ENCODE data around the gene ARL5A.

Gene ARL5A

GRCh38 chr2:151830961-151831360 is 2.7 kb upstream of the ARL5A start:
- TF ChIP-seq POLR2A (IDR thresholded peaks at IDR 0.05; ENCODE audit: extremely low read depth, insufficient read length): no peak
- TF ChIP-seq, protein P1, sequence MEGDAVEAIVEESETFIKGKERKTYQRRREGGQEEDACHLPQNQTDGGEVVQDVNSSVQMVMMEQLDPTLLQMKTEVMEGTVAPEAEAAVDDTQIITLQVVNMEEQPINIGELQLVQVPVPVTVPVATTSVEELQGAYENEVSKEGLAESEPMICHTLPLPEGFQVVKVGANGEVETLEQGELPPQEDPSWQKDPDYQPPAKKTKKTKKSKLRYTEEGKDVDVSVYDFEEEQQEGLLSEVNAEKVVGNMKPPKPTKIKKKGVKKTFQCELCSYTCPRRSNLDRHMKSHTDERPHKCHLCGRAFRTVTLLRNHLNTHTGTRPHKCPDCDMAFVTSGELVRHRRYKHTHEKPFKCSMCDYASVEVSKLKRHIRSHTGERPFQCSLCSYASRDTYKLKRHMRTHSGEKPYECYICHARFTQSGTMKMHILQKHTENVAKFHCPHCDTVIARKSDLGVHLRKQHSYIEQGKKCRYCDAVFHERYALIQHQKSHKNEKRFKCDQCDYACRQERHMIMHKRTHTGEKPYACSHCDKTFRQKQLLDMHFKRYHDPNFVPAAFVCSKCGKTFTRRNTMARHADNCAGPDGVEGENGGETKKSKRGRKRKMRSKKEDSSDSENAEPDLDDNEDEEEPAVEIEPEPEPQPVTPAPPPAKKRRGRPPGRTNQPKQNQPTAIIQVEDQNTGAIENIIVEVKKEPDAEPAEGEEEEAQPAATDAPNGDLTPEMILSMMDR (IDR thresholded peaks at IDR 0.05; ENCODE audit: low read depth, low read length): no peak
- no peak for TF ChIP-seq MYC (IDR thresholded peaks at IDR 0.05; ENCODE audit: low read depth, low read length)
- TF ChIP-seq, protein P2, sequence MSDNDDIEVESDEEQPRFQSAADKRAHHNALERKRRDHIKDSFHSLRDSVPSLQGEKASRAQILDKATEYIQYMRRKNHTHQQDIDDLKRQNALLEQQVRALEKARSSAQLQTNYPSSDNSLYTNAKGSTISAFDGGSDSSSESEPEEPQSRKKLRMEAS (IDR thresholded peaks at IDR 0.05; ENCODE audit: low read depth, low read length): no peak
- DNase-seq (ENCODE audit: low read depth): no peak
- no peak overlapping the region for H3K4me3 ChIP-seq (ENCODE audit: low read depth, low read length)

DNA sequence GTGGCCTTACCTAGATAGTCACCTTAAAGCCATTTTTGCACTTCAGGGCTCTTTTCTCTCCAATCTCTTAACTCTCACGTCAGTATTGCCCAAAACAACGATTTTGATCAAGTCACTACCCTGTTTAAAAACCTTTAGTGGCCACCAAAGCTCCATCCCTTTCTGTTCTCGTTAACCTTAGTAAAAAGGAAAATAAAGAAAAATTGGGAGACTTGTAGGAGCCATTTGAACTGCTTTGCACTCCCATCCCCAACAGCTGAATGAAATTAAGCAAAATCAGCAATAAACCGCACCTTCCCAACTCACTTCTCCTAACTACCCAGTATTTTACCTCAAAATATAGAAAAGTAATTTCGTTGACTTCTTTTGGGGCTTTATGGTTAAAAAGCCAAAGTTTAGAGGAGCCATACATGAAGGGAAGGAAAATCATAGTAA is 686 bp upstream of the ARL5A start:
- H3K4me3 ChIP-seq (ENCODE audit: low read depth, low read length): peak overlapping the region; percentile 56
- DNase-seq (ENCODE audit: low read depth): no peak
- TF ChIP-seq, protein P1 (IDR thresholded peaks at IDR 0.05; ENCODE audit: low read depth, low read length): no peak
- no peak for TF ChIP-seq POLR2A (IDR thresholded peaks at IDR 0.05; ENCODE audit: extremely low read depth, insufficient read length)

- peak; percentile 65 for DNase-seq (ENCODE audit: low read depth)
- peak overlapping the region; percentile 88 for H3K4me3 ChIP-seq (ENCODE audit: low read depth, low read length)
- TF ChIP-seq, protein P1 (IDR thresholded peaks at IDR 0.05; ENCODE audit: low read depth, low read length): no peak
- TF ChIP-seq MYC (IDR thresholded peaks at IDR 0.05; ENCODE audit: low read depth, low read length): no peak
- TF ChIP-seq, protein P2 (IDR thresholded peaks at IDR 0.05; ENCODE audit: low read depth, low read length): no peak
- no peak for TF ChIP-seq POLR2A (IDR thresholded peaks at IDR 0.05; ENCODE audit: extremely low read depth, insufficient read length)
Measured at GRCh38 chr2:151827564-151828142, 568 bp downstream of the ARL5A start.

DNA sequence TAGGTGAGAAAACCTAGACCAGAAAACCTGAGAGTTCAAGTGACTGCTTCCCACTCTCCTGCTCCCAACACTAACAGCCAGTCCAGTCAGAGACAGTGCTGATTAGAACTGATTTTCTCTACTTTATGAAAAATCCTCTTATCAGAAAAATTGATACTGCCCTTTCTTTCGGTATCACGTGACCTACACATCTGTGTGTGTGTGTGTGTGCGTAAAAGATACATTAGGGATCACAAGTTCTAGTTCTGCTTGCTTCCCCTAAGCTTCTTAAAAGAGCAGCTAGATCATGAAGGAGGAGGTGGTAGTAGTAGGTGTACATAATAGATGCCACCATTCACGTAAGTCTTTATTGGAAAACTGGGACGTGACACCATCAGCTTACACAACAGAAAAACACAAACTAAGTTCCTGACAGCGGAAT is 1.5 kb downstream of the ARL5A start:
- peak overlapping the region; percentile 88 for H3K4me3 ChIP-seq (ENCODE audit: low read depth, low read length)
- DNase-seq (ENCODE audit: low read depth): peak; percentile 39
- TF ChIP-seq, protein P2 (IDR thresholded peaks at IDR 0.05; ENCODE audit: low read depth, low read length): no peak
- TF ChIP-seq, protein P1 (IDR thresholded peaks at IDR 0.05; ENCODE audit: low read depth, low read length): no peak
- TF ChIP-seq POLR2A (IDR thresholded peaks at IDR 0.05; ENCODE audit: extremely low read depth, insufficient read length): no peak

- DNase-seq (ENCODE audit: low read depth): no peak
- peak overlapping the region; percentile 16 for H3K4me3 ChIP-seq (ENCODE audit: low read depth, low read length)
- TF ChIP-seq POLR2A (IDR thresholded peaks at IDR 0.05; ENCODE audit: extremely low read depth, insufficient read length) (no peak), MYC (IDR thresholded peaks at IDR 0.05; ENCODE audit: low read depth, low read length) (no peak)
- TF ChIP-seq, protein P2 (IDR thresholded peaks at IDR 0.05; ENCODE audit: low read depth, low read length): no peak
- TF ChIP-seq, protein P1 (IDR thresholded peaks at IDR 0.05; ENCODE audit: low read depth, low read length): no peak
Measured at GRCh38 chr2:151824886-151825285, 3.3 kb downstream of the ARL5A start.

GRCh38 chr2:151823651-151824050 is 4.6 kb downstream of the ARL5A start:
- no peak for TF ChIP-seq MYC (IDR thresholded peaks at IDR 0.05; ENCODE audit: low read depth, low read length)
- TF ChIP-seq POLR2A (IDR thresholded peaks at IDR 0.05; ENCODE audit: extremely low read depth, insufficient read length): no peak
- TF ChIP-seq, protein P1 (IDR thresholded peaks at IDR 0.05; ENCODE audit: low read depth, low read length): no peak
- TF ChIP-seq, protein P2 (IDR thresholded peaks at IDR 0.05; ENCODE audit: low read depth, low read length): no peak
- peak overlapping the region; percentile 1 for H3K4me3 ChIP-seq (ENCODE audit: low read depth, low read length)
- peak; percentile 8 for DNase-seq (ENCODE audit: low read depth)

All from NB4 (cell line).